Immature natural killer cell (primary cell): Measurements from ENCODE around the gene PTH. TPM values are rescaled to one million over a fixed set of nuclear protein-coding genes. Genes with fewer than 3 reads are reported as not detected.

Source experiments
- polyA plus RNA-seq, 3 donors: library from polyadenylated mRNA; unstranded; fragments of 300-500 nt; fragmentation: Illumina TruSeq; gene quantifications; one replicate each; pipeline ENCODE4 v1.2.3, GENCODE V29; 2021

PTH gene
- polyA plus RNA-seq, 3 donors from 2014 or later = not detected

Other genes with a start within 250 kb of the PTH start
- gene BMAL1, start 218.2 kb downstream of the PTH start, polyA plus RNA-seq = 10 to 100 TPM; 20.2 to 29.6 (median 20.2) TPM
- 10 to 100 TPM; 10.3 to 18.9 (median 17.8) TPM for gene BTBD10, start 32.8 kb downstream of the PTH start, polyA plus RNA-seq
- gene FAR1, start 172.7 kb upstream of the PTH start, polyA plus RNA-seq = 10 to 100 TPM; 12.6 to 39.6 (median 25.2) TPM